LNCaP clone FGC (cell line): ENCODE measurements around the gene DDX25.

Experiments used
- DNase-seq: peaks from one replicate; pipeline ENCODE4 v3.0.0-alpha.2; 2011; ENCODE audit warnings: low read depth
- H3K4me3 ChIP-seq: 2 replicates; pipeline ENCODE4 v1.5.1; 2011; ENCODE audit warnings: mild to moderate bottlenecking, low read depth, low read length, control low read depth
- TF ChIP-seq, protein P1 (sequence below): IDR thresholded peaks from 2 replicates; pipeline ENCODE4 v1.5.1; 2012; ENCODE audit warnings: mild to moderate bottlenecking; ENCODE audit not compliant: control insufficient read depth, insufficient read depth; ENCODE audit errors: extremely low read depth

Gene DDX25

DNA sequence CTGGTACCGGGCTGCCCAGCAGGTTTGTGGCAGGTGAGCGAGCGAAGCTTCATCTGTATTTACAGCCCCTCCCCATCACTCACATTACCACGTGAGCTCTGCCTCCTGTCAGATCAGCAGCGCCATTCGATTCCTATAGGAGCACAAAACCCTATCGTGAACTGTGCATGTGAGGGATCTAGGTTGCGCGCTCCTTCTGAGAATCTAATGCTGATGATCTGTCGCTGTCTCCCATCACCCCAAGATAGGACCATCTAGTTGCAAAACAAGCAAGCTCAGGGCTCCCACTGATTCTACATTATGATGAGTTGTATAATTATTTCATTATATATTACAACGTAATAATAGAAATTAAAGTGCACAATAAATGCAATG, 25.8 kb downstream of the DDX25 start:
- TF ChIP-seq, protein P1, sequence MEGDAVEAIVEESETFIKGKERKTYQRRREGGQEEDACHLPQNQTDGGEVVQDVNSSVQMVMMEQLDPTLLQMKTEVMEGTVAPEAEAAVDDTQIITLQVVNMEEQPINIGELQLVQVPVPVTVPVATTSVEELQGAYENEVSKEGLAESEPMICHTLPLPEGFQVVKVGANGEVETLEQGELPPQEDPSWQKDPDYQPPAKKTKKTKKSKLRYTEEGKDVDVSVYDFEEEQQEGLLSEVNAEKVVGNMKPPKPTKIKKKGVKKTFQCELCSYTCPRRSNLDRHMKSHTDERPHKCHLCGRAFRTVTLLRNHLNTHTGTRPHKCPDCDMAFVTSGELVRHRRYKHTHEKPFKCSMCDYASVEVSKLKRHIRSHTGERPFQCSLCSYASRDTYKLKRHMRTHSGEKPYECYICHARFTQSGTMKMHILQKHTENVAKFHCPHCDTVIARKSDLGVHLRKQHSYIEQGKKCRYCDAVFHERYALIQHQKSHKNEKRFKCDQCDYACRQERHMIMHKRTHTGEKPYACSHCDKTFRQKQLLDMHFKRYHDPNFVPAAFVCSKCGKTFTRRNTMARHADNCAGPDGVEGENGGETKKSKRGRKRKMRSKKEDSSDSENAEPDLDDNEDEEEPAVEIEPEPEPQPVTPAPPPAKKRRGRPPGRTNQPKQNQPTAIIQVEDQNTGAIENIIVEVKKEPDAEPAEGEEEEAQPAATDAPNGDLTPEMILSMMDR: no peak

DNA sequence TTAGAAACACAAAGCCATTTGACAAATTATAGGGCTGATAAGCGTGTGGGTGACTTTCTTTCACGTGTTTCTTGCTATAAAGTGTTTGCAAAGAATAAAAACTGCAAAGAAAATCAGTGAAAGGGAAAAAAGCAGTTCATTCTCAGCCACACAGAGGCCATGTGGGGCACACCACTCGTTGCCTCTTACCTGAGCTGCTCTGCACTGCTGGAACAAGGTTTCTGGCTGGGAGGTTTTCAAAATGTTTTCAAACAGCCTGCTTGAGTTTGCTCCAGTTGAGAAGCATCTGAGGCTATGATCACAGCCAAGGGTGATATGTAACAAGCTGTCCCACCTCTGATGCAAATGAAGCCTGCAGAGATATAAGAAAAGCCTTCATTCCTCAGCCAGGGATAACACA, 26.8 kb downstream of the DDX25 start:
- TF ChIP-seq, protein P1: no peak
- DNase-seq: no peak

More for the DNA sequence above, 25.8 kb downstream of the DDX25 start:
- H3K4me3 ChIP-seq: no peak overlapping the region
- no peak for DNase-seq

DNA sequence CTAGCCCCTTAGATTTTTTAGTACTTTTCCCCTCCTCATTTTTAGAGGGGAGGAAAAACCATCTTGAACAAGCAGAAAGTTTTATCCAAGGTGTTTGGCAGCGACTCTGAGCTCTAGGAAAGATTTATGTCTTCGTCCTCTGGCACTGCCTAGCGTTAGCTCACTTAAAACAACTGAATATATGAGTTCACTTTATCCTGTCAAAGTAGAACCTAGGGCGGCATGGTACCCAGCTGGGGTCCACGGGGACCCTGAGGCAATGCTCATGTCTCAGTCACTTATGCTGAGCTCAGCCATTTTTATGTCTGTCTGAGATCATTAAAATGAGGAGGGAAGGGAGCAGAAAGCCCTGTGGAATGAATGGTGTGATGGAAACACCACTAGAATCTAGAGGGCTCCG, 27.4 kb downstream of the DDX25 start:
- DNase-seq: no peak
- no peak overlapping the region for H3K4me3 ChIP-seq
- TF ChIP-seq, protein P1: no peak

More for the DNA sequence above, 26.8 kb downstream of the DDX25 start:
- no peak overlapping the region for H3K4me3 ChIP-seq

DNA sequence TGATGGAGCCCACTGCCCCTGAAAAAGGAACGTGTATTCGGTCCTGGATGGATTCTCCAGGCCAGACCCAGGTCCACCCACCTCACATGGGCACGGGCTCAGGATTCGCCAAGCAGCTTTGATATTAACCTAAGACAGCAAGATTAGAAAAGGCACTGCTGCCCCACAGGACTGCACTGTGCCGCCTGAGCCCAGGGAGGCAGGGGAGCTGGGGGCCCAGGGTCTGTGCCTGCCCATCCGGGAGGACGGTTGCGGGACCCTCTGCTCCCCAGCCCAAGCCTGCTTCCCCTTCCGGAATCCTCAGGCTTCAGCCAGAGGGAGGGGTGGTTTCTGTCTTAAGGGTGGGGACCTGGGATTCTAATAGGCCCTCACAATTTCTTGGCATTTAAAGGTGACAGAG, 28.0 kb downstream of the DDX25 start:
- H3K4me3 ChIP-seq: no peak overlapping the region
- TF ChIP-seq, protein P1: no peak
- DNase-seq: no peak

DNA sequence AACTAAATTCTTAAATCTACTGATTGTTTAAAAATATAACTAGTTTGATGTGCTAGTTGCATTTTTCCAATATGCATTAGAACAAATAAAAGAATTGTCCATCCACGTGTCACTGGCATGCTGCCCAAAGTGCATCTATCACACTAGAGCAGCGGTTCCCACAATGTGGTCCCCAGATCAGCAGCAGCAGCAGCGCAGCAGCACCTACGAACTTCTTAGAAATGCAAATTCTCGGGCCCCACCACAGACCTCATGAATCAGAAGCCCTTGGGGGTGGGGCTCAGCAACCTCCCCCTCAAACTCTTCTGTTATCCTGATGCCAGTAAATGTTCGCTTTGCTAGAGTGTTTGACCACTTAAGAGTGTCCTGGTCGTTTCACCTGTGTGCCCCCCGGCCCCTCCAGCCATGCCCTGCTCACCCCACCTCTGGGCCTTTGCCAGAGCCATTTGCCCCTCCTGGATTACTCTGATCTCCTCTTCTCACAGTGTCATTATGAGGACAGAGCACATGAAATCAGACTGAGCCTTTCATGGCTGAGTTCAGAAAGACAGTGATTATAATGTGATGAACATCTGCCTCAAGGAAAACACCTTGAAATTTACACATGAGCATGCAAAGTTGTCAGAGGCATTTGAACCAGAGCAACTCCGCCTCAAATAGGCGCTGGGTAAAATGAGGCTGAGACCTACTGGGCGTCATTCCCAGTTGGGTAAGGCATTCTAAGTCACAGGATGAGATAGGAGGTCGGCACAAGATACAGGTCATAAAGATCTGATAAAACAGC, 28.9 kb downstream of the DDX25 start:
- DNase-seq: no peak
- H3K4me3 ChIP-seq: no peak overlapping the region
- TF ChIP-seq, protein P1: no peak

DNA sequence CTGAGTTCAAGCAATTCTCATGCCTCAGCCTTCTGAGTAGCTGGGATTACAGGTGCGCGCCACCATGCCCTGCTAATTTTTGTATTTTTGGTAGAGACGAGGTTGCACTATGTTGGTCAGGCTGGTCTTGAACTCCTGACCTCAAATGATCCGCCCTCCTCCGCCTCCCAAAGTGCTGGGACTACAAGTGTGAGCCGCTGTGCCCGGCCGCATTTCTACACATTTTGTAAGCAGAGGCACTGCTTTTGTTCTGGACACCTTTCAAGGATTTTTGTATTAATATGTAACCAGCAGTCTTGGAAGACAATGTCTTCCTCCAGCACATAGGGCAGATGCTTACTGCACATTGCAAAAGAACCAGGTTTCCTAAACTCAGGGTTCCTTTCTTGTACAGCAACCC, 30.2 kb downstream of the DDX25 start:
- TF ChIP-seq, protein P1: no peak
- no peak overlapping the region for H3K4me3 ChIP-seq
- DNase-seq: no peak

DNA sequence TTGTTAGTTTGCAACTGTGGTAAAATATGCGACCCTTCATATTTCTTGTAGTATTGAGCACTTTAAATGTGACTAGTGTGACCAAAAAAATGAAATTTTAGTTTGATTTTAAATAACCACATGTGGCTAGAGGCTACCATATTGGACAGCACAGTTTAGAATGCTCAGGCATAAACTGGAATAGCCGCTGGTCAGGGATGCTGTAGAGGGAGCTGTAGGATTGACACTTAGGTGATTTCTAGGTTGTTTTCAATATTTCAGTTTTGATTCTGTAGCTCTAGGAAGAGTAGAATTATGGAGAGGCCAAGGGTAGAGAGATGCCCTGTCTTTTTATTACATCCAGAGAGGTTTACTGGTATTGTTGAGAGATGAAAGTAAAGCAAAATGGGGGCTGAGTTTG, 30.7 kb downstream of the DDX25 start:
- no peak overlapping the region for H3K4me3 ChIP-seq
- no peak for DNase-seq
- TF ChIP-seq, protein P1: peak; percentile 27
